ENCODE data around the gene MYO1D.

- TF ChIP-seq SNAI1 (CRISPR knock-in tag; IDR thresholded peaks at IDR 0.05; ENCODE audit: borderline replicate concordance) (no peak), ZNF543 (CRISPR knock-in tag; IDR thresholded peaks at IDR 0.05) (no peak)
Measured at GRCh38 chr17:32555611-32556310, 321.2 kb downstream of the MYO1D start.

All from HepG2 (cell line).